GM12872 (cell line): ENCODE results near the gene IL3.

Source experiments
- TF ChIP-seq, protein P1 (sequence below): IDR thresholded peaks from 3 replicates; pipeline ENCODE4 v1.5.1; 2011; ENCODE audit warnings: low read depth, mild to moderate bottlenecking, low read length, moderate library complexity; ENCODE audit not compliant: insufficient read depth

IL3 gene

GRCh38 chr5:132093271-132093670 is 32.8 kb downstream of the IL3 start:
- TF ChIP-seq, protein P1, sequence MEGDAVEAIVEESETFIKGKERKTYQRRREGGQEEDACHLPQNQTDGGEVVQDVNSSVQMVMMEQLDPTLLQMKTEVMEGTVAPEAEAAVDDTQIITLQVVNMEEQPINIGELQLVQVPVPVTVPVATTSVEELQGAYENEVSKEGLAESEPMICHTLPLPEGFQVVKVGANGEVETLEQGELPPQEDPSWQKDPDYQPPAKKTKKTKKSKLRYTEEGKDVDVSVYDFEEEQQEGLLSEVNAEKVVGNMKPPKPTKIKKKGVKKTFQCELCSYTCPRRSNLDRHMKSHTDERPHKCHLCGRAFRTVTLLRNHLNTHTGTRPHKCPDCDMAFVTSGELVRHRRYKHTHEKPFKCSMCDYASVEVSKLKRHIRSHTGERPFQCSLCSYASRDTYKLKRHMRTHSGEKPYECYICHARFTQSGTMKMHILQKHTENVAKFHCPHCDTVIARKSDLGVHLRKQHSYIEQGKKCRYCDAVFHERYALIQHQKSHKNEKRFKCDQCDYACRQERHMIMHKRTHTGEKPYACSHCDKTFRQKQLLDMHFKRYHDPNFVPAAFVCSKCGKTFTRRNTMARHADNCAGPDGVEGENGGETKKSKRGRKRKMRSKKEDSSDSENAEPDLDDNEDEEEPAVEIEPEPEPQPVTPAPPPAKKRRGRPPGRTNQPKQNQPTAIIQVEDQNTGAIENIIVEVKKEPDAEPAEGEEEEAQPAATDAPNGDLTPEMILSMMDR = no peak

DNA sequence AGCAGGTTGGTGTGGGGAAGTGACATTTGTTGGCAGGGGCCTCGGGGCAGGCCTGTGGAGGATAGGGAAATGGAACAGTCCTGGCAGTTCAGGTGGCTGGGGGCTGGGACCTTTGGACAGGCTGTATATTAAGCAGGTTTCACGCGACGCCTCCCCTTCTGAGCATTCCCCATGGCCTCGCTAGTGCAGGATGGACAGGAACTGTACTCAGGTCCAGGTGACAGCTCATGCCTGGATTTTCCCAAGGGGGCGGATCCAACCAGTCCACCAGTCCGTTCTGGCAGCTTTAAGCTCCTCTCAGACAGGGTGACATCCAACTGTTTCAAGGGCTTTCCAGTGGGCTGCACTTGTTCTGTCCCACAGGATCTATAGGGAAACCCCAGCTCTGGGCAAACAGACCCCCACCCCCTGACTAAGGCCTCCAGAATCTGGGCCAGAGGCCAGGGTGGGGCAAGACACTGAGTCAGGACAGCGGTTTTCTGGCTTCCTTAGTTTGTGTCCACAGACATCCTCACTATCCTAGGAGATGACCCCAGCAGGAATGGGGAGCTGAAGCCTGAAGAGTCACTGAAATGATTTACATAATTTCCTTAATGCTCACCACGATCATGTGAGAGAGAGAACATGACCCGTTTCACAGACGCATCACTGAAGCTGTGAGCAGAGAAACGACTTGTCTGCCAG is 34.1 kb downstream of the IL3 start:
- TF ChIP-seq, protein P1 = no peak

DNA sequence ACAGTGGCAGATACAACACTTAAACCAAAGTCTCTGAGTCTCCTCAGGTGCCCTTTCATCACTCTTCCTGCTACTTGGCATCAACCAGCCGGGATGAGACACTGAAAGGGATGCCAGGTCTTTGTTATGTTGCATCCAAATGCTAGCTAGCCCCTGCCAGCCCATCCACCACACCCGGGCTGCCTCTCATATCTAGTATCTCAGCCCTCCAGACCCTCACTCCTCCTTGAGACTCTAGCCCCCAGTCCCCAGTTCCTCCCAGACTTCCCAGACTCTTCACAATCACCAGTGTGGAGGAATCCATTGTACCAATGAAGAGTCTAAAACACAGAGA is 34.6 kb downstream of the IL3 start:
- TF ChIP-seq, protein P1 = no peak

- TF ChIP-seq, protein P1 = no peak
Observed at GRCh38 chr5:132095424-132095972, 35.0 kb downstream of the IL3 start.

DNA sequence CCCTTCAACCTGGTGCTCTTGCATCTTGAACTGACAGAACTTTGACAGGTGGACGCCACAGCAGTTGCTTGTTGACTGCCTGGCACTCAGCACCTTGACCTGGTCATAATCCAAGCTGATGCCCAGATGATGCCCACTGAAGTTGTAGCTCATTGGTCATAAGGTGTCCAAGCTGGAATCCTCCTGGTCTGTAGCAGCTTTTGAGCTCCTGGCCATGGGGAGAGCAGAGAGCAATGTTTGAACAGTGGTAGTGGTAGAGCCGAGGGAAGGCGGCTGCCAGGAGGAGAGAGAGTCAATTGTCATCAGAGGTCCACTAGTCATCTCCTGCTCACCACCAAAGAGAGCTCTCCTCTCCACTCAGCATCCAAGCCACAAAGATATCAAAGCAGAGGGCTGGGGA is 36.4 kb downstream of the IL3 start:
- TF ChIP-seq, protein P1 = no peak

GRCh38 chr5:132098151-132098594 is 37.7 kb downstream of the IL3 start:
- TF ChIP-seq, protein P1 = no peak

- TF ChIP-seq, protein P1 = no peak
Observed at GRCh38 chr5:132098621-132099020, 38.2 kb downstream of the IL3 start.
